Stimulated activated CD8-positive, alpha-beta memory T cell treated with anti-CD3 and anti-CD28 coated beads, Interleukin-12 subunit alpha, Interleukin-12 subunit beta, amount 100 ng/mL, for 24 hours (primary cell): ENCODE results near the gene CCDC174.

Experiments used
- DNase-seq: peaks from one replicate; pipeline ENCODE4 v3.0.0-alpha.2; 2020; ENCODE audit errors: extremely low read depth

CCDC174 gene

GRCh38 chr3:14625443-14625842 lies 26.1 kb upstream of the CCDC174 start:
- no peak for DNase-seq

GRCh38 chr3:14627815-14628214 lies 23.7 kb upstream of the CCDC174 start:
- DNase-seq = no peak

DNA sequence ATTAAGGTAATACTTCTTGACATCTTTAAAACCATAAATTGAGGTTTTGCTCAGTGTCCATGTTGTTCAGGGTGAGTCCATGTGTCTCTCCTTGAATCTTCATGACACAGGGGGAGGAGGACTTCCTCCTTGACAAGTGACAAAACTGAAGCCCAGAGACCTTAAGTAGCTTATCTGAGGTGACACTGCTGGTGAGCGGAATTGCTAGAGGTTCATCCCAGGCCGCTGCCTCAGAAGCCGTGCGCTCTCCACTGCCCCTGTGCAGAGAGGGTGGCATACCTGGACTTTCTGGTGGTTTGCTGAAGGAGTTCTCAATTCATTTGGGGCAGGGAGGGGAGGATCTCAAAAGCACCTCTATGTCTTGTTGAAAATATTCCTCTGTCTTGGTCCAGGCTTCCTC lies 23.2 kb upstream of the CCDC174 start:
- no peak for DNase-seq

DNA sequence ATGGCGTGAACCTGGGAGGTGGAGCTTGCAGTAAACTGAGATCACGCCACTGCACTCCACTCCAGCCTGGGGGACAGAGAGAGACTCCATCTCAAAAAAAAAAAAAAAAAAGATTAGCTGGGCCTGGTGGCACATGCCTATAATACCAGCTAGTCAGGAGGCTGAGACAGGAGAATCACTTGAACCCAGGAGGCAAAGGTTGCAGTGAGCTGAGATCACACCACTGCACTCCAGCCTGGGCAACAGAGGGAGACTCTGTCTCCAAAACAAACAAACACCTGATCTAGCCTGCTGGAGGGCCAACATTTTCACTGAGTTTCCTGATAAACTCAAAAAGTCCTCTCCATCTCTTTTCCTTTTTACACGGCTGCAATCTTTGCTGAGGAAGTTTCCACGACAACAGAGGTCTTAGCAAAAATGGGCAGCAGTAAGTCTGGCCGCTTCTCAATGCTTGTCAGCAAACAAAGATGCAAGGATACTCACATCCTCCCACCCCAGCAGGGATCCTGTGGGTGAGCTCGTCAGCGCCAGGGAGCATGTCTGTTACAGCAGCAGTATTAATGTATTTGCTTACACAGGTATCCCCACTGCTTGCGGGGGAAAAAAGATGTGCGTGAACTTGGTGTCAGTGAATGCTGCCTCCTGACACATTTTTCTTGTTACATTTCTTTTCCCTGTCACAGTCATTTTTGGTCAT lies 21.0 kb upstream of the CCDC174 start:
- no peak for DNase-seq

- DNase-seq = no peak
Measured at GRCh38 chr3:14631101-14631497, 20.5 kb upstream of the CCDC174 start.

GRCh38 chr3:14631687-14632441 lies 19.7 kb upstream of the CCDC174 start:
- no peak for DNase-seq

- no peak for DNase-seq
Measured at GRCh38 chr3:14632442-14632930, 19.1 kb upstream of the CCDC174 start.

DNA sequence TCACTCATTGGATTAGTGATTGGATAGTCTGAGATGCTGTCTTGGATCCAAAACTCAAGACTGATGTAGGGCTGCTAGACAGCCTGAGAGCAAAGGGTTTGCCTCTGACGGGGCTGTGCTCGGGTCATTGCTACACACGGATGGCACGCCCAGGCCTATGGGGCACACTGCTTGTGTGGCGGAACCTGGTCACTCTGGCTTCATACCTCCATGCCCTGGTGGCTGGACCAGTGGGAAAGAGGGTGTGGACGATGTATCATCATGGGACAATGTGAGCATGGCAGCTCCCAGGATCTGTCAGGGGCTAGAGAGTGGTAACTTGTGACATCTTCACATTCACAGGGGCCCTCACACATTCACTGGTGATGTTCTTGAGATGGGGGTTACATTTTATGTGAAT lies 18.1 kb upstream of the CCDC174 start:
- DNase-seq = no peak

DNA sequence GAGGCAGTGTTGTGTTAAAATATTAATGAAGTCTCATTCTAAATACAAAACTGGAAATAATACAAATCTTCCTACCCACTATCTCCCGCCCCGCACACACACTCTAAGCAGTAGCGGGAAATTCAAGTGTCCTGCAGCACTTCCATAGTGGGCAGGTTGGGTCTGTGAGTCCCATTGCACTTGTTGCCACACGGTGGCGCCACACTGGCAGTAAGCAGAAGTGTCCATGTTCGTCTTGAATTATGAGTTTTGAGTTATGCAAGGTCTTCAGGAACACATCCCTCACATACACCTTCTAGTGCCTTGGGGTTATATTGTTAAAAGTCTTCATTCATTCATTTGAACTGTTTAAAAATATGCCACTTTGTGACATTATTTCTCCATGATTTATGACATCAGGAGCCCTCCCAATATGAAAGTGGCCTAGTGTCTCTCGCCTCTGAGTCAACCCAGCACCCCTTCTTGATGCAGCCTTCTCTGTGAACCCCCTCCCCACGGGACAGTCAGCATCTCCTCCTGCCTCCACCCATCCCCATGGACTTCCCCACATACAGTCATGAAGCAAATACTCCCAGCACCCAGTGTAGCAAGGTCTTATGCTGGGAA lies 17.6 kb upstream of the CCDC174 start:
- peak; percentile 9 for DNase-seq

DNA sequence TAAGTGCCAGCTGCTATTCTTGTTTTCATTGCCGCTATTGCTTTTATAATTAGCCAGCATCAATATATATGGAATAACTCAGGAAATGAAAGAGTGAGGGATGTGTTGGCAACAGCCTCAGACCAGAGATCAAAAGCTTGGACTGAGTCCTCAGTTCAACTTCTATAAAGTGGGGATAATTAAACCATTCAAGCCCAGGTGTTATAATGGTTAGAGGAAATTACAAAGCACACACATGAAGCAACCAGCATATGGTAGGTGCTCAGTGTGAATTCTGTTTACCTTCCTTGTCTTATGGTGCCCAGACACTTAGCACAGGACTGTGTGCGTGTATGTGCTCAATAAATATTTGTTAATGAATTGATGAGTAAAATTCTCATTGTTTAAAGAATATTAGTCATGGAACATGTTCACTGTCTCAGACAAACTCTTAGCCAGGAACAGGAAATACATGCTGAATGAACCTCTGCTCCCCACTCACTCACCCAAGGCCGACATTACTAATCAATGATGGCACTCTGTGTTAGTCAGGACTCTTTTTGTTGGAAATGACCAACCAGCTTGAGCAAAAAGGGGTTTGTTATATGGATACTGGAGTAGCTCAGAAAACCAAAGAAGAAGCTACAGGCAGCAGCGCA lies 16.7 kb upstream of the CCDC174 start:
- DNase-seq = no peak

GRCh38 chr3:14636496-14637087 lies 15.0 kb upstream of the CCDC174 start:
- no peak for DNase-seq

- DNase-seq = no peak
Measured at GRCh38 chr3:14640157-14640562, 11.4 kb upstream of the CCDC174 start.

DNA sequence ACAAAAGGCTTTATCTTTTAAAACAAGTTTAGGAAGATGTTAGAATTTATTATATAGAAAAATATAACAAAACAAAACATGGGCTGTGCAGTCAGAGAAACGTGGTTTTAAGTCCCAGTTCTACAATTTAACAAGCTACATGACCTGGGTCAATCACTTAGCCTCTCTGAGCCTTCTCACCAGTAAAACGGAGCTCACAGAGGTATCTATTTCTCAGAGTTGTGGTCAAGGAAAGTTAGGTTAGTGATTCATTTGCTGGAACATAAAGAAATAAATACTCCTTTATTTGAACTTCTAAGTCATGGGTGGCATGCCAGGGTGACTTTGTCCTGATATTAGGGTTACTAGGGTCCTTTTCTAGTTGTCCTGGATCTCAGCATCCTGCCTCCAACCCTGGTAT lies 10.8 kb upstream of the CCDC174 start:
- no peak for DNase-seq

- no peak for DNase-seq
Measured at GRCh38 chr3:14641346-14641745, 10.2 kb upstream of the CCDC174 start.

DNA sequence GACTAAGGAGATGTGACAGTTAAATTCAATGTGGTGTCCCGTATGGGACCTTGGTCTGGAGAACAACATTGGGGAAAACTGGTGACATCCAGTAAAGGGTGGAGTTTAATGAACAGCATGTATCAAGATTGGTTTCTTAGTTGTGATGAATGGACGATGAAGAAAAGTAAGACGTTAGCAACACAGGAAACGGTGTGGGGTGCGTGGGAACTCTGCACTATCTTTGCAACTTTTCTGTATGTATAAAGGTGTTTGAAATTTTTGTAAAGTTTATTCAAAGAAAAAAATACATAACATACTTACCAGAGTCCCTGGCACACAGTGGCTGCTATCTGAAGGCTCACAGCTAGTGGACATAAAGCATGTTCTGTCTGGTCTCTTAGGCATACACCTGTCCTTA lies 6.1 kb upstream of the CCDC174 start:
- no peak for DNase-seq

DNA sequence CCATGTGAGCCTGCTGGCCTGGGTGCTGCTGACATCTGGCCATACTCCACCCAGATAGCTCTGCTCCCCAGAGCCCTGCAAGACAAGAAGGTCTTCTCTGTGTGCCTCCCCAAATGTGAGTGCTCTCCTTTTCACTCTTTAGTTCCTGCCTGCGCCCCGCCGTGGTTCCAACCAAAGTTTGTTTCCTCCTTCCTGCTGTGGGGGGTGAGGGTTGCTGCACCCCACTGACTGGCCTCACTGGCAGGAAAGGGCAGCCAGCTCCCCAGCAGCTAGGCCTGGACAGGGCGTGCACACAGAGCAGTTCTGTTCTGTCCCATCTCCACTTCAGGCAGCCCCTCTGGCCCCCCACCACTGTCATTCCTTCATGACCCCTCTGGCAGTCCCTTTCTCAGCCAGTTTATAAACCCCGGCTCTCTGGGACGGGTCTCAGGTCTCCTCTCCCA lies 5.4 kb upstream of the CCDC174 start:
- no peak for DNase-seq

GRCh38 chr3:14646589-14647413 lies 4.8 kb upstream of the CCDC174 start:
- no peak for DNase-seq

GRCh38 chr3:14647976-14648955 lies 3.3 kb upstream of the CCDC174 start:
- no peak for DNase-seq

DNA sequence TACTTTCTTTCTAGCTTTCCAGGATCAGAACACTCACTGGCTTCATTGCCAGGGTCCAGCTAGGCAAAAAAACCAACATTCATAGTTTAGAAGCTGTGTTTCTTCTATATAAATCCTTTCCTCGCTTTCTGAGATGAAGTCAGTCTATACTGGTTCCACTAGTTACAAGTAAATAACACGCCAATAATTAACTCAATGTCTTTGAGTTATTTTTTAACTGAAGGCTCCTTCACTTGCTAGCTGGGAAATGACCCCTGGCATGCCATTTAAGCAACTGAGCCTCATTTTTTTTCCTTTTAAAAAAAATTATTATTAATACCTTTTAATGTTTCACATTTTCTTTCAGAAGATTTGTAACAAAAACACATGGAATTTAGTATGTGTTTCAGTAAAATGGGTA lies 2.1 kb upstream of the CCDC174 start:
- DNase-seq = no peak

- DNase-seq = no peak
Measured at GRCh38 chr3:14650193-14650592, 1.4 kb upstream of the CCDC174 start.
